NB4 (cell line): ENCODE results near the gene CHI3L2.

Experiments
- CTCF ChIP-seq: IDR thresholded peaks from one replicate; pipeline ENCODE4 v1.5.1; 2012; ENCODE audit warnings: low read depth, low read length
- MAX ChIP-seq: IDR thresholded peaks from 2 replicates; pipeline ENCODE4 v1.6.1; 2011; ENCODE audit warnings: low read depth, low read length
- MYC ChIP-seq: IDR thresholded peaks from 2 replicates; pipeline ENCODE4 v1.6.1; 2011; ENCODE audit warnings: low read depth, low read length
- POLR2A ChIP-seq: IDR thresholded peaks from 2 replicates; pipeline ENCODE4 v1.6.1; 2011; ENCODE audit warnings: mild to moderate bottlenecking; ENCODE audit not compliant: insufficient read length; ENCODE audit errors: extremely low read depth

GRCh38 chr1:111208921-111209320, 18.6 kb upstream of the CHI3L2 start:
- TF ChIP-seq CTCF (no peak), MAX (no peak), POLR2A (no peak), MYC (no peak)
